Stimulated activated CD8-positive, alpha-beta memory T cell treated with anti-CD3 and anti-CD28 coated beads, Interleukin-15, amount 100 ng/mL, for 24 hours (primary cell): ENCODE results near the gene EPB41.
"Not testable (repeated sequence)": the region's sequence is repeated elsewhere in the genome, so short reads cannot be mapped to it uniquely, and the experiment has no call there.

ENCODE experiments used
- DNase-seq: peaks from one replicate; pipeline ENCODE4 v3.0.0-alpha.2; 2020; ENCODE audit warnings: low read depth

Gene EPB41

DNA sequence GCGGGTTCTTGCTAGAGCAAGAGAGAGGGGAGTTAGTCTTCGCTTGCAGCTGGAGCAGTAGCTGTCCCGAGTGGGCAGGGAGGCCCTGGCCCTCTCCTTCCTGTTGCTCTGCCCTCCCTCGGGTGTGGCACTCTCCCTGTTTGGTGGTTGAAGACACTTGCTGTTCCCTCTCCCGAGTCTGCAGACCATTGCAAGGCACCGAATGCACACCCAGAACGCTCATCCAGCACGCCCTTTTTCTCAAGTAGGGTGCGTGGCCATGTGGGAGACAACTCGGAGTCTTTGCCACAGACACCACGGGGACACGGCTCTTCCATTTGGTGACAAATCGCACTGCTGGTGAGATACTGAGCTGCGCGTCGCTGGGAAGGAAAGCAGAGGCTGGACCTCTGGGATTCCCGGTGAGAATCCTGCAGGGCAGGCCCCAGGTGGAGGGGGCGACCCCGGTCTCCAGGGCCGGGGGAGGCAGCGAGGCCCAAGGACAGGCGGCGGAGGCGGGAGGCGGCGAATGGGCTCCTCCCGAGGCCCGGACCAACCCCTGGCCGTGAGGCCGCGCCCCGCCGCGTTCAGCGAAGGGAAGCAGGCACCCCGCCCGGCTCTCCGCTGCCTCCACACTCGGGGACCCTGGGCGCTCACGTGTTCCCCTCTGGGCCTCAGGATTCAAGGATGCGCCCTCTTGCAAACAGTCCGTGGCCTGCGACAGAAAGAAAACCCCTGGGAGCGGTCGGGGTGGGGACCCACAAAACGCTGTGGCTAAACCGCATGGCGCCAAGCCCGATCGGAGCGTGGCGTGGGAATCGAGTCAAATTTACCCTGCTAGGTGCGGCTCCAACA lies 219.7 kb downstream of the EPB41 start:
- DNase-seq, result no peak

DNA sequence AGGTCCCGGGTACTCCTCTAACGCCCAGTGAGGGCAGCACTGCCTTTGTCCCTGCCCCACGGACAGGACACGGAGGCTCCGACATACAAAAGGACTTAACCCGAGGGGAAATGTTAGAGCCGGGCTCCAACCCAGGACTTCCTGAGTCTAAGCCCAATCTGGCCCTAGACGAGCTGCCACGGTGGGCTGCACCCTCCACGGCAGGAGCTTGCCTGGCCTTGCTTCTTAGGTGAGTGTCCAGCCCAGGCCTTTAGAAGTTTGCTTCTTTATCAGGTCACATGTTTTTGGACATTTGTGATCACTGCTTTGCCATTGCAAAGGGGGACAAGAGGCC lies 220.3 kb downstream of the EPB41 start:
- DNase-seq, result no peak

DNA sequence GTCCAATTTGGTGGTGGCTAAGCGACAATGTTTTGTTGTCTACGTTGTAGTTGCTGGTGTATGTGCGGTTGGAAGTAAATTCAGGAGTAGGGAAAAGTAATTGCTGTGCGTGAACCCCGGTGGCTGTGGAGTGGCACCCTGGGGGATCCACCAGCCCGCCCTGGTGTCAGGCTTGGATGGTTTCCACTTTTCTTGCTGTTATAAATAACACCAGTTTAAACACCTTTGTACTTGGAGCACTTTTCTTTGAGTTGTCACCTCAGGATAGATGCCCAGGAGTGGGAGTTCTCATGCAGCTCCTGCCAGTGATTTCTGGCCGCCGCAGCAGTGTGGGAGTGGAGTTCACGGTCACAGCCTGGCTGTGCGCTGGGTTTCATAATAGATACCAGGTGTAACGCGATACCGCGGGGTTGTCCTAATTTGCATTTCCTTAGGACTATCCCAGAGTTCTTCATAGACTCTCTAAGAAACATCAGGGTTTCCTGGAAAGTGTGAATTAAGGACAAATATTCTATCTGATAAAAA lies 222.1 kb downstream of the EPB41 start:
- DNase-seq, result no peak

DNA sequence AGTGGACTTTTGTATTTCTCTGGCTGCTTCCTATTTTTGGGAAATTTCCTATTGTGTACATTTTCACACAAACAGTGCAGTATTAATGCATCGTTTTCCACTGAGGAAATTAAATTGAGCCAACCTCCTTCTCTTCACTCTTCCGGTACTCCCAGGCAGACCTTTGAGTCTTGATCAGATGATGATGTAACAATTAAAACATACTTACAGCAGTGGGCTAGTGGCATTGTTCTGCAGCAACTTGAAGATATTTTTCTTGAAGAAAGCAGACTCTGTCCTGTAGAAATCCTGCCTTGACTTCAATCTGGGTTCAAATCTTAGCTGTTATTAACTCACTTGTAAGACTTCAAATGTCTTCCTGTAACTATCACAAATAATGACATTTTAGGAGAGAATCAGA lies 228.3 kb downstream of the EPB41 start:
- DNase-seq, result no peak

DNA sequence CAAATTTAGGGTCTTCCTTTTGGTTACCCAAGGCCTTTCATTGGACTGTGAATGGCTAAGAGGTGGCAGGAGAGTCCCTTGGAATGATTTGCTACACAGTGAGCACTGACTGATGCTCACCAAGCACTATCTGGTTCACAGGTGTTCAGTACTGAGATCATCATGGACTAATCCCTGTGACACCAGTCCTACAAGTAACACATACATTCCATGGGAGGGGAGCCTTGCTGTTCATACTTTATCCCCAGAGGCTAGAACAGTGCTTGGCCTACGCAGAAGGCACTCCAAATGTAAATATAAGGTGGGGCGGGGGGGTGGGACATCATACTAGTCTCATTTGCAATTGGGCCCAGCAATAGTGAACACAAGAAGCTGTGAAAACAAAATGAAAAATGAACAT lies 229.8 kb downstream of the EPB41 start:
- no peak for DNase-seq

DNA sequence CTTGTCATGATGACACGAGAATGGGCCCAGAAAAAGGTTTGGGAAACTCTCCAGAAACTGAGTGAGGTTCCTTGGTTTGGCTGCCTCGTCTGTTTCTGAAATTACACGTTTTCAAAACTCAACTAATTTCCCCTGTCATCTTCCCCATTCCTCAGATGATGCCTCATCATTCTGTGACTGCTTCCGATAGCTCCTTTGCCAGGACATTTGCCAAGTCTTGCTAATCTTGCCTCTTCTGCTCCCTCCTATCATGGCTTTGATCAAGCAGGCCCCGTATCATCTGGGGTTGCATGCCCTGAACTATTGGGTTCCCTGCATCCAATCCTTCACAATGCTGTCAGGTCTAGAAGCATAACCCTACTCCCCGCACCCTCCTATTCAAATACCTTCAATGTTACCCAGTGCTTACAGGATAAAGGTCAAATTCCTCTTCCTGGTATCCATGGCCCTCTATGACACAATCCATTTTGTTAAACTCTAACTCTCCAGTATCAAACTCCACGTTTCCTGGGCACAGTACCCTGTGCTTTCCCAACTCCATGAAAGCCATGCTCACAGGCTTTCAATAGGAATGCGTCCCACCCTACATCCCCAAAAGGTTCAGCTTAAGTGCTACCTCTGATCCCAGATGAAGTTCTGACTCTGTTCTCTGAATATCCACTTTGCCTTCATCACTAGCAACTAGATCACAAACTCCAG lies 231.5 kb downstream of the EPB41 start:
- no peak for DNase-seq

DNA sequence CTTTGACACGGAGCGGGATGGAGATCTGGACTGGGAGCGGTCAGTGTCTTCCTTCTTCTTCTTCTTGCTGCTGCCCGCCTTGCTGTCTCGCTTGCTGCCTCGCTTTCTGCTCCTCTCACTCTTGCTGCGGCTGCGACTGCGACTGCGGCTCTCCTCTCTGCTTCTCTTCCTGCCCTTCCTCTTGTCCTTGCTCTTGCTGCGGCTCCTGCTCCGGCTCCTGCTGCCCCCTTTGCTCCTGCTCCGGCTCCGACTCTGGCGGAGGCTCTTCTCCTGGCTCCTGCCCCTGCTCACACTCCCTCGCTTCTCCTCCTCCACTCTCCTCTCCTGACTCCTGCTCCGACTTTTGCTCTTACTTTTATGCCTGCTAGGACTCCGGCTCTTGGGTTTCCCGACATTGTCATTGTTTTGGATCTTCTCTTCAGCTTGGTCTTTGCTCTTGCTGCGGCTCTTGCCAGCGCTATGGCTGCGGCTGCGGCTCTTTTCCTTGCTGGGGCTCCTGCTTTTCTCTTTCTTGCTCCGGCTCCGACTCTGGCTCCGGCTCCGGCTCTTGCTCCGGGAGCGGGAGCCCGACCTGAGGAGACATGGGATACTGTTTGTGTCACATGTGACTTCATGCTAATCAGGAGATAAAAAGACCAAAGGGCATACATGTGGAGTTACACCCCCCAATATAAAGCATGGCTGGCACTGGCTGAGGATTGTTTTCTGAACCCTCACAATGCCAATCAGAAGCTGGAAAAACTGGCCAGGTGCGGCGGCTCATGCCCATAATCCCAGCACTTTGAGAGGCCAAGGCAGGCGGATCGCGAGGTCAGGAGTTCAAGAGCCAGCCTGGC lies 234.5 kb downstream of the EPB41 start:
- DNase-seq, result no peak

DNA sequence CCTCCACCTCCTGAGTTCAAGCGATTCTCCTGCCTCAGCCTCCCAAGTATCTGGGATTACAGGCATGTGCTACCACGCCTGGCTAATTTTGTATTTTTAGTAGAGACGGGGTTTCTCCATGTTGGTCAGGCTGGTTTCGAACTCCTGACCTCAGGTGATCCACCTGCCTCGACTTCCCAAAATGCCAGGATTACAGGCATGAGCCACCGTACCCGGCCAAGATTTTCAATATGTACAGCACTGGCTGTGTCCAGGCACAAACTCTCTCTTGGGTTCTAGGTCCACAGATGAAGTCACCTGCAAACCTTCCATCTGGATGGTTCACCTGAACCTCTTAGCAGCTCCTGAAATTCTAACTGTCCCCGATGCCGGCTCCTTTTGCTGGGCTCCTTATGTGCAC lies 236.0 kb downstream of the EPB41 start:
- not testable (repeated sequence) for DNase-seq

DNA sequence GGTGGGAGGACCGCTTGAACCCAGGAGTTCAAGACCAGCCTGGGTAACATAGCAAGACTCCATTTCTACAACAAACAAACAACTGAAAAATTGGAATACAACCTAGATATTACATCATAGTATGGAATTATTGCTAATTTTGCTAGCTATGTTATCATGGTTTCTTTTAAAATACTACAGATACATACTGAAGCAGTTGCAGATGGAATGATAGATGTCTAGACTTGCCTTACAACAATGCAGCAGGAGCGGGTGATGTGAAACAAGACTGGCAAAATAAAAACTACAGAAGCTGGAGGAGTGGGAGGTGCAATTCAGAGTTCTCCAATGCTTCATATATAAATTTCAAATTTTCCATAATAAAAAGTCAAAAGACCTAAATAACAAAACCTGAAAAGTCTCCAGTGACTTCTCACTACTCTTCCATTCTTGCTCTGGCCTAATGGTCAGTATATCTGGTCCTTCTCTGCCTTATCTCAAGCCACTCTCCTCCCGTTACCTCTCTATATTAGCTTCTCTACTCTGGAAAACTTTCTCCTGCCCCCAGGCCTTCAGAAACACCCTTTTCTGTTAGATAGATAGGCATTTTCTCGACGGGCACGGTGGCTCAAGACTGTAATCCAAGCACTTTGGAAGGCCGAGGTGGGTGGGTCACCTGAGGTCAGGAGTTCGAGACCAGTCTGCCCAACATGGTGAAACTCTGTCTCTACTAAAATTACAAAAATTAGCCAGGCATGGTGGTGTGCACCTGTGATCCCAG lies 237.9 kb downstream of the EPB41 start:
- no peak for DNase-seq

DNA sequence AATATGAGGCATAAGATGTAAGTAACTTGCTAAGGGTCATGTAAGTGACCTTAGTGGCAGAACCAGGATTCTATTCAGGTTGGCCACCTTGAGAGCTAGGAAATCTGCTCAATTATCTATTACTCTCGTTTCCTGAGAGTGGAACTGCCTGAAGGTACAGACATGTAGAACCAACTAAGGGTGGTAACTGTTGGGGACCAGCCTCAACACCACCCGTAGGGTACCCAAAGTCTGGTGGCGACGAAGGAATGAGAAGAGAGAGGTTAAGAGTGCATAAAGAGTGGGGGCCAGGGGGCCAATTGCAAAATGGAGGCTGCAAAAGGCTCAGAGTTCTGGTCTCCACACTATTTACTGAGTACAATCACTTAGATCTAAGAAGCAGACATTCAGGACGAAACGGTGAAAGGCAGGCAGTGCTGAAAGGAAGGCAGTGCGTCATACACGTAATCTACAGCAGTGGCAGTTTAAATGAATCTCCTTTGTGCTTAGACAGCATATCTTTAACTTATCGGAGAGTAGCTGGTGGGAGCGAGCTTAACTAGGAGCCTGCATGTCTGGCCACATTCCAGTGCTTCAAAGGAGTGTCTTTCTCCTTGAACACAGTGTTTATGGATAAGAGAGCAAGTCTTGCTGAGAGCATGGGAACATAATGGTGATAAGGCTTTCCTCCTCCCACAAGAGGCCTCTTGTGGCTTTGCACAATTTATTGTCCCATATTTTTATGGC lies 242.3 kb downstream of the EPB41 start:
- no peak for DNase-seq

DNA sequence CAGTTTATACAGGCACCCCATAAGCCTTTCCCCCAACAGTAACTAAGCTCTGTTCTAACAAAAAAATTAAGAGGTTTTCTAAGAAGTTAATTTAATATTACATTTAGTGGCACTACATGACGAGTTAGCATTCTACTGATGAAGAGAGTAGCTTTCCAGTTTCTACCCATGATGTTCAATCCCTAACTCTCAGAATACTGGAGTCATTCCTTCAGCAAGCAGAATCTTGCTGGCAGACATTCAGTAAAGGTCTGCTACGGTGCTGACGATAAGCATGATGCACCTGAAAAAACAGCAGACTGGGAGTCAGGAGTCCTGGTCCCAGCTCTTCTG lies 242.9 kb downstream of the EPB41 start:
- DNase-seq, result no peak

DNA sequence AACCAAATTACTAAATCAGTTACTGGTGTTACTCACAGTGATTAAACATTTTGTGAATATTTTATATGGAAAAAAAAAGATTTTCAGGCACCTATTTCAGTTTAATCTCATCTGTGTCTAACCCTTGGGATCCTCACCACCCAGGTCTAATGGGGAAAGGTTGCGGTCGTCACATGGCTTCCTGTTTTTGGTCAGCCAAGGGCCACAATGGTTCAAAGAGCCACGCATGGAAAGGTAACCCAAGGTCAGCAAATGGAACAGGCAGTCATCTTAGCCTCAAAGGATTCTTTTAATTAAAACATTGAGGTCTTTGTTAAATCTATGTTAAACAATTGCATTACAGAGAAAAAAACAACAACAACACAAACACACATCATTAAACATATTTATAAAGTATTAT lies 245.4 kb downstream of the EPB41 start:
- no peak for DNase-seq

DNA sequence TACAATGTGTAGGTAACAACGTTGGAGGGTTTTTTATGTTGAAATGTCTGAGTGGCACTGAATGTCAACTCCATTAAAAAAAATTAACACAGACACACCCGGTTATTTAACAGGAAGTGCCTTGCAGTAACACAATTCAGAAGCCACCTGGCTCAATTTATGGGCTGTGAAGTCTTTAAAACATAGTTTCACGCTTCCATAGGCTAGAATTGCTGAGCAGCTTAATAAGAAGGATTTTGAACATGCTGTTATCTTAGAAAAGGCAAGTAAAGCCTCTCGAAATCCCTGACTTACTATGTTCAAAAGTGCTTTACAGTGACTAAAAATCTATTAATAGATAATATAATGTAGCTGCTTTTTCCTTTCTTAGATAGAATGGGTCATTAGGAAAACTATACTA lies 247.7 kb downstream of the EPB41 start:
- DNase-seq, result no peak

DNA sequence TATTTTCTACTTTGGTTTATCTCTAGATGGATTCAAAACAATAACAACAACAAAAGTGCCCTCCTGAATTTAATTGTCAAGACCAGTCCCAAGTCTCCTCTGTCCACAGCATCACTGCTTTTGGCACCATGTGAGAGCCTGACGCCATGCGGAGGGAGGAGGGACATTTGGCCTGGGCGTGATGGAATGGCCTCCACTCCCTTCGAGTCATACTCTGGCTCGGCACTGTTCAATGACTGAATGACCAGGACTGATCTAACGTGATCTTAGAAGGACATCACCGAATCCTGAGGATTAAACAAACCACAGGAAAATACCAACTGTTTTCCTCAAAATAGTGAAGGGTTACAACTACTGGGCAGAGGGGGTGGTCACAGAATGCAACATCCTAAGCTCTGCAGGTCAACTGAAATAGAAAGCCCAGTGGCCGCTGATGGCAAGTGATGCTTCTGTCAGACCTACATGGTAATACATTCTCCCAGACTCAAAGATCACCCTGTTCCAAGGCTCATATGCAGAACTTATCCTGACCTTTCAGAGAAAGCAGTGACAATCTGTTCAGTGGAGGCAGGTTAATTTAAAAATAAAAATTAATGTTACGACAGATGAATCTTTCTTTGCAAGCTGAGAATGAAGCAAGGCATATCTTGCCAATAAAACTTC lies 248.2 kb downstream of the EPB41 start:
- DNase-seq, result no peak

DNA sequence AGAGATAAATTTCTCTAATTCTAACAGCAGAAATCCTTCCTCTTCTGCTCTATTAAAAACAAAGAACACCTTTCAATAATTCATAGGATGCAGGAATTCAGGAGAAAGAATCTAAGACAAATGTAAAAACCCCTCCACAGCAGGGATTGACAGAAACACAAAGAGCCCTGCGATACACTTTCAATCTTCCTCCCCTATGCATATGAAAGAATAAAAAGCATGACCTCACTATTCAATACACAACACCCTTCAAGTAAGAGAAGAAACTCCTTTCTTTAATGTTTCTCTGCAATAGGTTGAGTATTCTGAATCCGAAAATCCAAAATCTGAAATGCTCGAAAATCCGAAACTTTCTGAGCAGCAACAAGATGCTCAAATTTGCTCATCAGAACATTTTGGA lies 250.2 kb downstream of the EPB41 start:
- no peak for DNase-seq

DNA sequence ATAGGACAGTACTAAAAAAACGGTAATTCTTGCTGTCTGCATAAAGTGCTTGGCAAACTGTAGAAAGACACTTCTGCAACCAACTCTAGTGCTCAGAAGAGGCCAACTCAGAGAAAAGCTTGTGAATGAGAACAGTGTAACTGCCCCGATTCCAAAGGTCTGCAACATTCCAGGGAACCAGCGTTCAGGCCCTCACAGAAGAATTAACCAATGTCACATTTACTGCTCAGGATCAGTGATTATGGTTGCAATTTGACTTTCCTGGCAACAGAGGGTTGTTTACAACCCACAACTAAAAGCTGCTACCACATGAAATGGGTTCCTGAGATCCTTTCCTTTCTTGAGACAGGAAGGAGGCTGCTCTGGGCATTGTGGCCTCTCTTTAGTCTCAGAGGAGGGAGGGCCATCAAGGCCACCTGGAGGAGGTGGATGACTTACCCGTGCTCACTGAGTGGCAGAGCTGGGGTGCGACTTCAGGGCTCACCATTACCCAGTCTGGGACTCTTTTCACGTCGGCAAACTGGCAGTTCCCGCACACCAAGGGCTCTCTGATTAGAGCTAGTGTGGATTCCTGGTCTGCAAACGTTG lies 252.0 kb downstream of the EPB41 start:
- no peak for DNase-seq

DNA sequence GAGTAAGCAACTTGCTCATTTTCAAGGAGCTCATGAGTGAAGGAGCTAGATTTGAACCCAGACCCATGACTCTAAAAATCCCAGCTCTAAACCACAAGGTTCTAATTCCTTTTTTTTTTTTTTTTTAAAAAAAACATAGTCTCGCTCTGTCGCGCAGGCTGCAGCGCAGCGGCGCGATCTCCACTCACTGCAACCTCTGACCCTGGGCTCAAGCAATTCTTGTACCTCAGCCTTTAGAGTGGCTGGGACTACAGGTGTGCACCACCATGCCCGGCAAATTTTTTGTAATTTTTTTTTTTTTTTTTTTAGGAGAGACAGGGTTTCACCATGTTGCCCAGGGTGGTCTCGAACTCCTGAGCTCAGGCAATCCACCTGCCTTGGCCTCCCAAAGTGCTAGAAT lies 253.5 kb downstream of the EPB41 start:
- DNase-seq, result no peak
